MM.1S (cell line): ENCODE results near the gene ITIH4.

Experiments
- EZH2 ChIP-seq: fragments of 300-600 bp; sonication (generic); optimal IDR thresholded peaks from 2 replicates; pipeline ENCODE3; 2017; ENCODE audit warnings: low read depth, mild to moderate bottlenecking, antibody characterized with exemption, low read length, mixed read lengths
- TF ChIP-seq, protein P1 (sequence below): fragments of 300-600 bp; sonication (generic); IDR thresholded peaks from 2 replicates; pipeline ENCODE4 v1.5.1; 2016; ENCODE audit warnings: antibody characterized with exemption, low read length, mixed read lengths

DNA sequence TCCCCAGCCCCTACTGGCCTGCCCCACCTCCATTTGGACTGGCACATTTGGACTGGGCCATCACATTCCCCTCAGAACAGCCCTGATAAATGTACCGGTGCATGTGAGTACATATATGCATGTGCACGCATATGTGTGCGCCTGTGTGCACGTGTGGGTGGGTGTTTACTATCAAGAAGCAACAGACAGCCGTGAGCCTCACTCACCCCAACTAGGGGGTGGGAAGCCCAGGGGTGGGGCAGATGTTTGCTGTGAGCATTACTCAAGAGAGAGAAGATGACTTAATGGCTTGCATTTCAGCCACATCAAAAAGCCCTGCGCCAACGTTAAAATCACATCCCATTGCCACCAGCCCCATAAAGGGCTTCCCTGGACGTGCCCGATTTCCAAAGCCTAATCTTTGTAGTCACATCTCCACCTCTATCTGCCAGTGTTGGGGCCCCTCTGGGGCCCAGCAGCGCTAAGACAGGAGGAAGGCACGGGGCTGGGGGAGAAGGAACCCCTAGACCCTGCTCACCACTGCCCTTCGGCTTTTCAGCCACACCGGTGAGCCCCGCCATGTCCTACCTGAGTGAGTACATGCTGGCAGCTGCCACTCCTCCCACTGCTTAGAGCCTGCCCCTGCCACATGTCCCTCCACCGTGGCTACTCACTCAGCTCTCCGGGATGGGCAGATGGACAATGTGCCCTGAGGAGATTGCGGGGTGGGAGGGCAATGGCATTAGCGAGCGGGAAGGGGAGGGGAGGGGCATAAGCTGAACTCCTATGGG is 25.0 kb downstream of the ITIH4 start:
- TF ChIP-seq, protein P1, sequence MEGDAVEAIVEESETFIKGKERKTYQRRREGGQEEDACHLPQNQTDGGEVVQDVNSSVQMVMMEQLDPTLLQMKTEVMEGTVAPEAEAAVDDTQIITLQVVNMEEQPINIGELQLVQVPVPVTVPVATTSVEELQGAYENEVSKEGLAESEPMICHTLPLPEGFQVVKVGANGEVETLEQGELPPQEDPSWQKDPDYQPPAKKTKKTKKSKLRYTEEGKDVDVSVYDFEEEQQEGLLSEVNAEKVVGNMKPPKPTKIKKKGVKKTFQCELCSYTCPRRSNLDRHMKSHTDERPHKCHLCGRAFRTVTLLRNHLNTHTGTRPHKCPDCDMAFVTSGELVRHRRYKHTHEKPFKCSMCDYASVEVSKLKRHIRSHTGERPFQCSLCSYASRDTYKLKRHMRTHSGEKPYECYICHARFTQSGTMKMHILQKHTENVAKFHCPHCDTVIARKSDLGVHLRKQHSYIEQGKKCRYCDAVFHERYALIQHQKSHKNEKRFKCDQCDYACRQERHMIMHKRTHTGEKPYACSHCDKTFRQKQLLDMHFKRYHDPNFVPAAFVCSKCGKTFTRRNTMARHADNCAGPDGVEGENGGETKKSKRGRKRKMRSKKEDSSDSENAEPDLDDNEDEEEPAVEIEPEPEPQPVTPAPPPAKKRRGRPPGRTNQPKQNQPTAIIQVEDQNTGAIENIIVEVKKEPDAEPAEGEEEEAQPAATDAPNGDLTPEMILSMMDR = no peak
- TF ChIP-seq EZH2 = no peak
